WTC11 (cell line): ENCODE data around the gene SLC16A13. TPM values are rescaled to one million over a fixed set of nuclear protein-coding genes. Genes with fewer than 3 reads are reported as not detected.

Experiments used
- ATAC-seq: fragments of 200-7000 bp; cut with Tn5 transposase; 2 replicates; pipeline ENCODE4 v1.10.0; 2021; ENCODE audit warnings: mild to moderate bottlenecking, moderate library complexity
- CTCF ChIA-PET: fragments of 300-600 bp; sonication (Branson Sonifier 250); formaldehyde crosslinking; loops from one replicate; lab custom pipeline; 2021; ENCODE audit warnings: antibody characterized with exemption; lab: Charles Lee
- POLR2A ChIA-PET: fragments of 350-600 bp; sonication (Branson Sonifier 250); formaldehyde crosslinking; loops from one replicate; lab custom pipeline; 2021; ENCODE audit warnings: antibody characterized with exemption; lab: Charles Lee
- DNase-seq: peaks from one replicate; pipeline ENCODE4 v3.0.0; 2021; ENCODE audit warnings: low spot score
- H3K27ac Mint-ChIP-seq: 2 replicates; pipeline ENCODE4 v1.8.0; 2021; ENCODE audit warnings: mixed read lengths
- H3K27me3 Mint-ChIP-seq: 2 replicates; pipeline ENCODE4 v1.8.0; 2021; ENCODE audit warnings: low read depth, mild to moderate bottlenecking, moderate library complexity, mixed read lengths
- H3K36me3 Mint-ChIP-seq: 2 replicates; pipeline ENCODE4 v1.8.0; 2021; ENCODE audit warnings: mixed read lengths
- H3K4me1 Mint-ChIP-seq: 2 replicates; pipeline ENCODE4 v1.8.0; 2022; ENCODE audit warnings: mixed read lengths
- H3K4me3 Mint-ChIP-seq: 2 replicates; pipeline ENCODE4 v1.8.0; 2021; ENCODE audit warnings: mild to moderate bottlenecking, moderate library complexity, mixed read lengths
- H3K9me3 Mint-ChIP-seq: 2 replicates; pipeline ENCODE4 v1.8.0; 2021; ENCODE audit warnings: mixed read lengths
- ELF4 ChIP-seq: sonication (generic); formaldehyde crosslinking; IDR thresholded peaks from 2 replicates; pipeline ENCODE4 v1.8.1; 2022; ENCODE audit warnings: low read depth, mild to moderate bottlenecking, moderate library complexity, missing genetic modification reagents
- FOXP1 ChIP-seq: sonication (generic); formaldehyde crosslinking; IDR thresholded peaks from 2 replicates; pipeline ENCODE4 v1.8.0; 2022; ENCODE audit warnings: missing genetic modification reagents, mild to moderate bottlenecking, moderate library complexity, borderline replicate concordance
- GTF2I ChIP-seq: fragments of 250-450 bp; sonication (Bioruptor Pico); conservative IDR thresholded peaks from 2 replicates; pipeline ENCODE4 v1.4.0; 2021; ENCODE audit warnings: mild to moderate bottlenecking
- KAT7 ChIP-seq: sonication (generic); formaldehyde crosslinking; IDR thresholded peaks from 2 replicates; pipeline ENCODE4 v1.8.1; 2023; ENCODE audit warnings: missing genetic modification reagents, mild to moderate bottlenecking, borderline replicate concordance
- MXD4 ChIP-seq: fragments of 250-450 bp; sonication (Bioruptor Pico); IDR thresholded peaks from 2 replicates; pipeline ENCODE4 v1.8.0; 2021; ENCODE audit warnings: mild to moderate bottlenecking, moderate library complexity, borderline replicate concordance
- MYBL2 ChIP-seq: sonication (generic); formaldehyde crosslinking; IDR thresholded peaks from 2 replicates; pipeline ENCODE4 v1.8.1; 2023; ENCODE audit warnings: mild to moderate bottlenecking, moderate library complexity, missing genetic modification reagents
- TEAD1 ChIP-seq: sonication (generic); formaldehyde crosslinking; IDR thresholded peaks from 2 replicates; pipeline ENCODE4 v1.8.0; 2022; ENCODE audit warnings: mild to moderate bottlenecking, missing genetic modification reagents
- TP53 ChIP-seq: sonication (generic); formaldehyde crosslinking; IDR thresholded peaks from 2 replicates; pipeline ENCODE4 v1.8.1; 2023; ENCODE audit warnings: mild to moderate bottlenecking, missing genetic modification reagents
- ZNF138 ChIP-seq: sonication (generic); formaldehyde crosslinking; conservative IDR thresholded peaks from 2 replicates; pipeline ENCODE4 v1.8.1; 2022; ENCODE audit warnings: mild to moderate bottlenecking, moderate library complexity, missing genetic modification reagents
- ZNF232 ChIP-seq: sonication (generic); formaldehyde crosslinking; IDR thresholded peaks from 2 replicates; pipeline ENCODE4 v1.8.0; 2022; ENCODE audit warnings: mild to moderate bottlenecking, missing genetic modification reagents
- ZNF416 ChIP-seq: fragments of 250-450 bp; sonication (Bioruptor Pico); IDR thresholded peaks from 2 replicates; pipeline ENCODE4 v1.9.0; 2021; ENCODE audit warnings: mild to moderate bottlenecking, inconsistent platforms
- total RNA-seq: library from RNA; stranded (reverse); gene quantifications from 3 replicates; pipeline ENCODE4 v1.2.3, GENCODE V29; 2021
- TF ChIP-seq, protein P1 (sequence below): sonication (generic); formaldehyde crosslinking; IDR thresholded peaks from 2 replicates; pipeline ENCODE4 v1.8.0; 2023; ENCODE audit warnings: missing genetic modification reagents
- TF ChIP-seq, protein P2 (sequence below): sonication (generic); formaldehyde crosslinking; conservative IDR thresholded peaks from 2 replicates; pipeline ENCODE4 v1.8.1; 2023; ENCODE audit warnings: mild to moderate bottlenecking, low read depth, missing genetic modification reagents, moderate library complexity
- TF ChIP-seq, protein P3 (sequence below): sonication (generic); formaldehyde crosslinking; IDR thresholded peaks from 2 replicates; pipeline ENCODE4 v1.8.1; 2022; ENCODE audit warnings: mild to moderate bottlenecking, moderate library complexity, missing genetic modification reagents
- TF ChIP-seq, protein P4 (sequence below): sonication (generic); formaldehyde crosslinking; IDR thresholded peaks from 2 replicates; pipeline ENCODE4 v1.8.1; 2023; ENCODE audit warnings: mild to moderate bottlenecking, moderate library complexity, missing genetic modification reagents
- TF ChIP-seq, protein P5 (sequence below): sonication (generic); formaldehyde crosslinking; IDR thresholded peaks from 2 replicates; pipeline ENCODE4 v1.8.0; 2022; ENCODE audit warnings: mild to moderate bottlenecking, missing genetic modification reagents
- TF ChIP-seq, protein P6 (sequence below): sonication (generic); formaldehyde crosslinking; IDR thresholded peaks from 2 replicates; pipeline ENCODE4 v1.8.0; 2022; ENCODE audit warnings: mild to moderate bottlenecking, missing genetic modification reagents
- TF ChIP-seq, protein P7 (sequence below): sonication (generic); formaldehyde crosslinking; IDR thresholded peaks from 2 replicates; pipeline ENCODE4 v1.8.1; 2022; ENCODE audit warnings: low read depth, missing genetic modification reagents, borderline replicate concordance

Gene SLC16A13
- total RNA-seq, 1 experiment from 2014 or later = 5.2 TPM

DNA sequence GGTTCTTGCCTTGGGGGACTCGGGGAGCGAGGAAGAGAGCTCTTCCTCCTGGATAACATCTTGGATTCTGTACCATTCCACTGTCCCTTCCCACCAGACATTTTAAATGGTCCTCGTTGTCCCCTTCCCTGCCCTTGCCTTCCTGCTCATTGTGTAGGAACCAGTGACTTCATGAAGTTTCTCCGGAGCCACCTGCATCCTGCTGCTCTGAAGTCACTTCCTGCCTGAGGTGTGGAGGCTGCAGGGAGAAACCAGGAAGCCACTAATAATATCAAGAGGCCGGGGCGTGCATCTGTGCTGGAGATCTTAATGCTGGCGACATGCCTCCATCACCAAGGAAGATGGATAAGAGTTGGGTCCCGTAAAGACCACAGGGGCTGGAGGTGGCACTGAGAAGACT, 6.2 kb upstream of the SLC16A13 start:
- no peak for DNase-seq
- Mint-ChIP-seq H3K27ac (no peak overlapping the region), H3K36me3 (peaks cover 22% of the 10 kb centered on the region), H3K27me3 (peaks cover 16% of the 10 kb centered on the region), H3K4me1 (peaks cover 8% of the 10 kb centered on the region; the same call in 1 of the 2 replicates), H3K4me3 (no peak overlapping the region), H3K9me3 (no peaks in the 10 kb centered on the region)
- TF ChIP-seq TEAD1 (CRISPR knock-in tag) (no peak), TP53 (CRISPR knock-in tag) (no peak), ZNF416 (CRISPR knock-in tag) (no peak), ZNF232 (no peak)
- TF ChIP-seq, protein P1, sequence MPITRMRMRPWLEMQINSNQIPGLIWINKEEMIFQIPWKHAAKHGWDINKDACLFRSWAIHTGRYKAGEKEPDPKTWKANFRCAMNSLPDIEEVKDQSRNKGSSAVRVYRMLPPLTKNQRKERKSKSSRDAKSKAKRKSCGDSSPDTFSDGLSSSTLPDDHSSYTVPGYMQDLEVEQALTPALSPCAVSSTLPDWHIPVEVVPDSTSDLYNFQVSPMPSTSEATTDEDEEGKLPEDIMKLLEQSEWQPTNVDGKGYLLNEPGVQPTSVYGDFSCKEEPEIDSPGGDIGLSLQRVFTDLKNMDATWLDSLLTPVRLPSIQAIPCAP (CRISPR knock-in tag) = no peak
- TF ChIP-seq, protein P2, sequence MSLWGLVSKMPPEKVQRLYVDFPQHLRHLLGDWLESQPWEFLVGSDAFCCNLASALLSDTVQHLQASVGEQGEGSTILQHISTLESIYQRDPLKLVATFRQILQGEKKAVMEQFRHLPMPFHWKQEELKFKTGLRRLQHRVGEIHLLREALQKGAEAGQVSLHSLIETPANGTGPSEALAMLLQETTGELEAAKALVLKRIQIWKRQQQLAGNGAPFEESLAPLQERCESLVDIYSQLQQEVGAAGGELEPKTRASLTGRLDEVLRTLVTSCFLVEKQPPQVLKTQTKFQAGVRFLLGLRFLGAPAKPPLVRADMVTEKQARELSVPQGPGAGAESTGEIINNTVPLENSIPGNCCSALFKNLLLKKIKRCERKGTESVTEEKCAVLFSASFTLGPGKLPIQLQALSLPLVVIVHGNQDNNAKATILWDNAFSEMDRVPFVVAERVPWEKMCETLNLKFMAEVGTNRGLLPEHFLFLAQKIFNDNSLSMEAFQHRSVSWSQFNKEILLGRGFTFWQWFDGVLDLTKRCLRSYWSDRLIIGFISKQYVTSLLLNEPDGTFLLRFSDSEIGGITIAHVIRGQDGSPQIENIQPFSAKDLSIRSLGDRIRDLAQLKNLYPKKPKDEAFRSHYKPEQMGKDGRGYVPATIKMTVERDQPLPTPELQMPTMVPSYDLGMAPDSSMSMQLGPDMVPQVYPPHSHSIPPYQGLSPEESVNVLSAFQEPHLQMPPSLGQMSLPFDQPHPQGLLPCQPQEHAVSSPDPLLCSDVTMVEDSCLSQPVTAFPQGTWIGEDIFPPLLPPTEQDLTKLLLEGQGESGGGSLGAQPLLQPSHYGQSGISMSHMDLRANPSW (CRISPR knock-in tag) = no peak
- CTCF ChIA-PET = no interaction called here
- no peak for ATAC-seq
- POLR2A ChIA-PET = no interaction called here

DNA sequence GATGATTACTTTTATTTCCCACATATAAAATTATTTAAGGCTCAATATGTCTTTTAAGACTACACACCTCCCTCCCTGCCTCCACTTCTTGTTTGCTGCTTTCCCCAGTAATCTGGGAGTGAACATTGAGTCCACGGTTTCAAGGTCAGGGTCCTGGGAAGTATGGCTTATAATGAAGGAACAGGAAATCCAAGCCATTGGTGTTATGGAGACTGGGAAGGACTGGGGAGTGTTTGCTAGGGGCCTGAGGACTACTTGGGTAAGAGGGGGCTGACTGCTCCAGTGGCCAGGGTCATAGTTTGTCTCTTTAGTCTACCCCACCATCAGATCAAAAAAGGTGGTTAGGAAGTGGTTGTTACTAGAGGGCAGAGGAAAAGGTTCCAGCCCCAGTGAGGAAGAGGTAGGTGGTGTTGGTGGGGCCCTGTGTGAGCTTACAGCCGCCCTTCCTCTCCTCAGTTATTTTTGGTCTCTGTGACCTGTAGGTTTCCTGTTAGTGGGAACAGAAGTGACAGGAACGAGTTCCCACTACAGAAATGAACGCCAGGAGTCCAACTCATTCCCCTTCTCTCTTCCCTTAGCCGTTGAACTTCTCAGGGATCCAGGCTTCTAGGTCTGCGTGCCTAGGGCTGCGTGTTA, 742 bp upstream of the SLC16A13 start:
- TF ChIP-seq, protein P3, sequence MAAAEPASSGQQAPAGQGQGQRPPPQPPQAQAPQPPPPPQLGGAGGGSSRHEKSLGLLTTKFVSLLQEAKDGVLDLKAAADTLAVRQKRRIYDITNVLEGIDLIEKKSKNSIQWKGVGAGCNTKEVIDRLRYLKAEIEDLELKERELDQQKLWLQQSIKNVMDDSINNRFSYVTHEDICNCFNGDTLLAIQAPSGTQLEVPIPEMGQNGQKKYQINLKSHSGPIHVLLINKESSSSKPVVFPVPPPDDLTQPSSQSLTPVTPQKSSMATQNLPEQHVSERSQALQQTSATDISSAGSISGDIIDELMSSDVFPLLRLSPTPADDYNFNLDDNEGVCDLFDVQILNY (CRISPR knock-in tag) = no peak
- no peak for TF ChIP-seq MXD4 (CRISPR knock-in tag)
- no peak for TF ChIP-seq ELF4 (CRISPR knock-in tag)
- DNase-seq (no peak), ATAC-seq (no peak)
- H3K27me3 Mint-ChIP-seq = peaks cover 21% of the 10 kb centered on the region
- ChIA-PET CTCF (interaction anchor here (1.0 to 2.3 kb wide), 16 partner anchors 8 to 181 kb away, joined by 3 to 34 read pairs (median 6); partner anchors contain the start of gene BCL6B), POLR2A (interaction anchor here (0.8 to 1.2 kb wide), 8 partner anchors 9 to 302 kb away, joined by 3 to 10 read pairs (median 4); partner anchors contain the start of genes ACADVL, BCL6B and DLG4)
- H3K27ac Mint-ChIP-seq = peak overlapping the region; percentile 58; the same call in 1 of the 2 replicates
- peaks cover 2% of the 10 kb centered on the region for H3K36me3 Mint-ChIP-seq
- no peaks in the 10 kb centered on the region for H3K9me3 Mint-ChIP-seq
- H3K4me3 Mint-ChIP-seq = peak overlapping the region; percentile 94
- peaks cover 20% of the 10 kb centered on the region for H3K4me1 Mint-ChIP-seq

DNA sequence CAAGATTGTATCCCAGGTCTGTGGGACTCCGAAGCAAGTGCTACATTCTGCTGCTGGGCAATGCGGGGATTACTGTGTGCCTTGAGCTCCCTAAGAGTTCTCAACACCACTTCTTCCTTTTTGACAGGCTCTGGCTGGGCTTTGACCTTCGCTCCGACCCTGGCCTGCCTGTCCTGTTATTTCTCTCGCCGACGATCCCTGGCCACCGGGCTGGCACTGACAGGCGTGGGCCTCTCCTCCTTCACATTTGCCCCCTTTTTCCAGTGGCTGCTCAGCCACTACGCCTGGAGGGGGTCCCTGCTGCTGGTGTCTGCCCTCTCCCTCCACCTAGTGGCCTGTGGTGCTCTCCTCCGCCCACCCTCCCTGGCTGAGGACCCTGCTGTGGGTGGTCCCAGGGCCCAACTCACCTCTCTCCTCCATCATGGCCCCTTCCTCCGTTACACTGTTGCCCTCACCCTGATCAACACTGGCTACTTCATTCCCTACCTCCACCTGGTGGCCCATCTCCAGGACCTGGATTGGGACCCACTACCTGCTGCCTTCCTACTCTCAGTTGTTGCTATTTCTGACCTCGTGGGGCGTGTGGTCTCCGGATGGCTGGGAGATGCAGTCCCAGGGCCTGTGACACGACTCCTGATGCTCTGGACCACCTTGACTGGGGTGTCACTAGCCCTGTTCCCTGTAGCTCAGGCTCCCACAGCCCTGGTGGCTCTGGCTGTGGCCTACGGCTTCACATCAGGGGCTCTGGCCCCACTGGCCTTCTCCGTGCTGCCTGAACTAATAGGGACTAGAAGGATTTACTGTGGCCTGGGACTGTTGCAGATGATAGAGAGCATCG, 2.4 kb downstream of the SLC16A13 start:
- ATAC-seq = no peak
- Mint-ChIP-seq H3K9me3 (no peaks in the 10 kb centered on the region), H3K27ac (no peak overlapping the region), H3K4me3 (no peak overlapping the region), H3K36me3 (no peaks in the 10 kb centered on the region), H3K27me3 (peaks cover 32% of the 10 kb centered on the region), H3K4me1 (peaks cover 29% of the 10 kb centered on the region)
- ChIA-PET POLR2A (no interaction called here), CTCF (interaction anchor here (0.8 to 1.5 kb wide), 6 partner anchors 14 to 176 kb away, joined by 3 to 5 read pairs (median 4); no protein-coding TSS in a partner anchor)
- no peak for DNase-seq
- TF ChIP-seq MYBL2 (no peak), ZNF232 (no peak), FOXP1 (CRISPR knock-in tag) (no peak), GTF2I (CRISPR knock-in tag) (no peak), KAT7 (no peak), ZNF138 (no peak)
- TF ChIP-seq, protein P4, sequence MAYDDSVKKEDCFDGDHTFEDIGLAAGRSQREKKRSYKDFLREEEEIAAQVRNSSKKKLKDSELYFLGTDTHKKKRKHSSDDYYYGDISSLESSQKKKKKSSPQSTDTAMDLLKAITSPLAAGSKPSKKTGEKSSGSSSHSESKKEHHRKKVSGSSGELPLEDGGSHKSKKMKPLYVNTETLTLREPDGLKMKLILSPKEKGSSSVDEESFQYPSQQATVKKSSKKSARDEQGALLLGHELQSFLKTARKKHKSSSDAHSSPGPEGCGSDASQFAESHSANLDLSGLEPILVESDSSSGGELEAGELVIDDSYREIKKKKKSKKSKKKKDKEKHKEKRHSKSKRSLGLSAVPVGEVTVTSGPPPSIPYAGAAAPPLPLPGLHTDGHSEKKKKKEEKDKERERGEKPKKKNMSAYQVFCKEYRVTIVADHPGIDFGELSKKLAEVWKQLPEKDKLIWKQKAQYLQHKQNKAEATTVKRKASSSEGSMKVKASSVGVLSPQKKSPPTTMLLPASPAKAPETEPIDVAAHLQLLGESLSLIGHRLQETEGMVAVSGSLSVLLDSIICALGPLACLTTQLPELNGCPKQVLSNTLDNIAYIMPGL (CRISPR knock-in tag) = no peak
- TF ChIP-seq, protein P5, sequence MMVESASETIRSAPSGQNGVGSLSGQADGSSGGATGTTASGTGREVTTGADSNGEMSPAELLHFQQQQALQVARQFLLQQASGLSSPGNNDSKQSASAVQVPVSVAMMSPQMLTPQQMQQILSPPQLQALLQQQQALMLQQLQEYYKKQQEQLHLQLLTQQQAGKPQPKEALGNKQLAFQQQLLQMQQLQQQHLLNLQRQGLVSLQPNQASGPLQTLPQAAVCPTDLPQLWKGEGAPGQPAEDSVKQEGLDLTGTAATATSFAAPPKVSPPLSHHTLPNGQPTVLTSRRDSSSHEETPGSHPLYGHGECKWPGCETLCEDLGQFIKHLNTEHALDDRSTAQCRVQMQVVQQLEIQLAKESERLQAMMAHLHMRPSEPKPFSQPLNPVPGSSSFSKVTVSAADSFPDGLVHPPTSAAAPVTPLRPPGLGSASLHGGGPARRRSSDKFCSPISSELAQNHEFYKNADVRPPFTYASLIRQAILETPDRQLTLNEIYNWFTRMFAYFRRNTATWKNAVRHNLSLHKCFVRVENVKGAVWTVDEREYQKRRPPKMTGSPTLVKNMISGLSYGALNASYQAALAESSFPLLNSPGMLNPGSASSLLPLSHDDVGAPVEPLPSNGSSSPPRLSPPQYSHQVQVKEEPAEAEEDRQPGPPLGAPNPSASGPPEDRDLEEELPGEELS (CRISPR knock-in tag) = no peak
- TF ChIP-seq, protein P6, sequence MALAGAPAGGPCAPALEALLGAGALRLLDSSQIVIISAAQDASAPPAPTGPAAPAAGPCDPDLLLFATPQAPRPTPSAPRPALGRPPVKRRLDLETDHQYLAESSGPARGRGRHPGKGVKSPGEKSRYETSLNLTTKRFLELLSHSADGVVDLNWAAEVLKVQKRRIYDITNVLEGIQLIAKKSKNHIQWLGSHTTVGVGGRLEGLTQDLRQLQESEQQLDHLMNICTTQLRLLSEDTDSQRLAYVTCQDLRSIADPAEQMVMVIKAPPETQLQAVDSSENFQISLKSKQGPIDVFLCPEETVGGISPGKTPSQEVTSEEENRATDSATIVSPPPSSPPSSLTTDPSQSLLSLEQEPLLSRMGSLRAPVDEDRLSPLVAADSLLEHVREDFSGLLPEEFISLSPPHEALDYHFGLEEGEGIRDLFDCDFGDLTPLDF = no peak
- TF ChIP-seq, protein P7, sequence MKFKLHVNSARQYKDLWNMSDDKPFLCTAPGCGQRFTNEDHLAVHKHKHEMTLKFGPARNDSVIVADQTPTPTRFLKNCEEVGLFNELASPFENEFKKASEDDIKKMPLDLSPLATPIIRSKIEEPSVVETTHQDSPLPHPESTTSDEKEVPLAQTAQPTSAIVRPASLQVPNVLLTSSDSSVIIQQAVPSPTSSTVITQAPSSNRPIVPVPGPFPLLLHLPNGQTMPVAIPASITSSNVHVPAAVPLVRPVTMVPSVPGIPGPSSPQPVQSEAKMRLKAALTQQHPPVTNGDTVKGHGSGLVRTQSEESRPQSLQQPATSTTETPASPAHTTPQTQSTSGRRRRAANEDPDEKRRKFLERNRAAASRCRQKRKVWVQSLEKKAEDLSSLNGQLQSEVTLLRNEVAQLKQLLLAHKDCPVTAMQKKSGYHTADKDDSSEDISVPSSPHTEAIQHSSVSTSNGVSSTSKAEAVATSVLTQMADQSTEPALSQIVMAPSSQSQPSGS (CRISPR knock-in tag) = no peak
